ENCODE data around the gene DNAH17.

The DNAH17 gene

GRCh38 chr17:78428025-78428575, 149.1 kb downstream of the DNAH17 start:
- no peak for DNase-seq

DNA sequence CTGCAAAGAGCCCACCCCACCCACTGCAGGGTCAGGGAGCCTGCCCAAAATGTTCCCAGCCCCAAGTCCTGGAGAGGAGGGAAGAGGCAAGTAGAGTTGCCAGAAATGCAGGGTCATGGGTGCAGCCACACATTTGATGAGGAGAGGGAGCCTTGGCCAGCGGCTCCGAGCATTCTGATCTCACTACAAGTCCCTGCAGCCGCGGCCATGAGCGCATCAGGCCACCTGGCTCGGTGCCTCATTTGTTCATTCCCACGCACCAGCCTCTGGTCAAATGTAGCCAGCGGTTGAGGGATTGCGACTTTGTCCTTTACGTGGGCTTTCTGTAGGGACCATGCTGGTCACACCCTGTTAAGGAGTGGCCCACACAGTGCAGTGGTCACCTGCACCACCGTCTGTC, 150.1 kb downstream of the DNAH17 start:
- no peak for DNase-seq

- DNase-seq = no peak
These were observed 150.8 kb downstream of the DNAH17 start for GRCh38 chr17:78426293-78426879.

- no peak for DNase-seq
These were observed 151.8 kb downstream of the DNAH17 start for GRCh38 chr17:78425429-78425828.

DNA sequence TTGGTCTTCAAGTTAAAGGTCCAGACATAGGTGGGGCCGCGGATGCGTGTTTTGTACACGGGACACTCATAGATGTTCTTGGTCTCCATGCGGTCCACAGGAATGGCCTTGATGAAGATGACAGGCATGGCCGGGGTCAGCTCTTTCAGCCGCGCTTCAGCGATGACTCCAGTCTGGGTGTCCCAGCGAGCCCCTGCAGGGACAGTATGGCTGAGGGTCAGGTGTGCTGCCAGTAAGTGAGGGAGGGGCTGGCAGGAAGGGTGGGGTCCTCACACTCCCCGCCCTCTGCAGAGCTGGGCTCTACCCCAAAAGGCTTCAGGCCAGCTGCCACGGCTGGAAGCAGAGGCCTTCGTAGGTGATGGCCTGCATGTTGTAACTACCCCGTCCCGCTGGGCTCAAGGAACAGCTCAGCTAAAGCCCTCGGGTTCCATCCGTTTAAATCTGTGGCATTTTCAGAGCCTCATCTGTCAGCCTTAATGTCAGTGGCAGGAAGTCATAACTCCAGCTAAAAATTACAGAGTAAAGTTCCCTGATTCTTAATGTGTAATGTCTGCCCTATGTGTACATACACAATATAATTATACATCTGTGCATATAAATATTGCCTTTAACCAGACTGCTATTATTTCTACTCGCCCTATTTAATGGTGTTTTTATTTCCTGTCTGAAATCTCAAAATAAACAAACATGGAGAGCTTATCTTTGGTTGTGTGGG, 153.1 kb downstream of the DNAH17 start:
- DNase-seq = no peak

DNA sequence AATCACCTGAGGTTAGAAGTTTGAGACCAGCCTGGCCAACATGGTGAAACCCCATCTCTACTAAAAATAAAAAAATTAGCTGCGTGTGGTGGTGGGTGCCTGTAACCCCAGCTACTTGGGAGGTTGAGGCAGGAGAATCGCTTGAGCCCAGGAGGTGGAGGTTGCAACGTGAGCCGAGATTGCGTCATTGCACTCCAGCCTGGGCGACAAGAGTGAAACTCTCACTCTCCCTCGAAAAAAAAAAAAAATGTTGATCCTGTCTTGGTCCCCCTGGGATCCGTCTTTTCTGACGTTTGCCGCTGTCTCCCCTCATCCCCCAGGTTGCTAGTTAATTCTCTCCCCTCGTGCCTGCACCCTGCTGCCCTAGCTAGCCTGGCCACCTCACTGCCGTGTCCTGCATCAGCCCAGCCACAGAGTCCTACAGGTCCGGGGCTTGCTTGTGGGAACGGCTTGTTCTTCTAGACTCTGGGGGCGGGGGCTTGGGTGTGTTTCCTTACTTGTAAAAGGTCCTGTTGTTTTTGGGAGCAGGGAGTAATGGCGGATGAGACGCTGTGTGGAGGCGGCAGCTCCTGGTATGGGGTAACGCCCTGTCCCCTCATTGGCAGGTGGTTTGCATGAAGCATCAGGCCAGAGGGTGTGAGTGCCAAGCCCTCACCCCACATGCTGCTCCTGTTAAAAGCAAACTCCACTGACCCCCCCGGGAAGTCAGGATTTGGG, 154.2 kb downstream of the DNAH17 start:
- DNase-seq = no peak

DNA sequence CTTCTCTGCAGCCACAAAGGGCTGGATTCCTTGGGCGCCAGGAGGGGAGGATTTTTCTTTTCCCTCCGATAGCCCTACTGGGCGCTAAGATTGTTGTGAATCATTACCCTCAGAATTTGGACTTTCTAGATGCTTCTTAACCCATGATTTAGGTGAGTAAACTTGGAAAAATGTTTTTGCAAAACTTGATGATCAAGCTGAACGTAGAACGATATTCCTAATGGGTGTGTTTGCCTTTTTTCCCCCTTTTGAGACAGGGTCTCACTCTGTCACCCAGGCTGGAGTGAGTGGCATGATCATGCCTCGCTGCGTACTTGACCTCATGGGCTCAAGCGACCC, 155.0 kb downstream of the DNAH17 start:
- no peak for DNase-seq

DNA sequence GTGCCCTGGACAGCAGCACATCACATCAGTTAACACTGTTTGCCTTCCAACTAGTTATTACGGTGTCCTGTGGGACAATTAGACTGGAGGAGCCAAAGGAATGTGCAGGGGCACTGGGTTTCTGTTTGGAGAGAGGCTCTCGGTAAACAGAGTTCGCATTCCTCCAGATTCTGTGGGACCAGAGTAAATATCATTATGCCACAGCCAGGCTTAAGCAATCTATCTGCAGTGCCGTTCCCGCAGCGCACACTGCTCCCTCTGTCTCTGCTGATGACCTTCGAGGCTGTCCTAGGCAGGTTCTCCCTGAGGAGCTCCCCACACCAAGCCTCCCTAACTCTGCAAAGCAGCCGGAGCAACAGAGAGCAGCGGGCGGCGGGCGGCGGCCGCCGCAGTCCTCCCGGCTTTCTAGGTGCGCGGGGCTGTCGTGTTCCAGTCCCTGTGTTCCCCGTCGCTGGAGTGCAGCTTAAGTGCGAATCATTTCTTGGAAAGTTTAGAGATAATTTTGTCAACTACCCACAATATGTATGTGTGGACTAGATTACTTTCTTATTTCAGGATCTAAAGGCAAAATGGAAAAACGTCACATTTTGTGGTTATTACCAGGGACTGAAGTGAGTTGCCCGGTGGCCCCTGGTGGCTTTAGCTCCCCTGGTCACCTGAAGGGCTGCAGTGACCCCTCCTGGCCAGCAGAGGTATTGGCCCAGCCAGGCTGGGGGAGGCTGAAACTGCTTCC, 155.5 kb downstream of the DNAH17 start:
- DNase-seq = peak; percentile 16 to 19

DNA sequence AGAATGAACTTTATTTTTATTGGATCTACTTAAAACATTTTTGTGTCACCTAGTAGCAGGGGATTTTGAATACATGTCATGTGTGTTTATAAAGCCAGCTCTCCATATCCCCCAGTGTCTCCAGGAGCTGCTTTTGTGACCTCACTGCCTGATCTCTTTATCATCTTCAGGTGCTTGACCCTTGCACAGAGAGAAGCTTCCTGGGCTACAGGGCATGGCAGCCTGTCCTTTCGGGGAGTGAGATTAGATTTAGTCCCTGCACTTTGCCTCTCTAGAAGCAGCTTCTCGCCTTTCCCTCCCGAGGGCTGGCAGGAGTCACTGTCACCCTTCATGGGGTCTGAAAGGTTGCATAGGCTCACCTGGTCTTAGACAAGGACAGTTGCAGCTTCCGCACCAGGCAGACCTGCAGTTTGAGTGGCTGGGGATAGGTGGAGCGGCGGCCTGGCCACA, 156.1 kb downstream of the DNAH17 start:
- no peak for DNase-seq

DNA sequence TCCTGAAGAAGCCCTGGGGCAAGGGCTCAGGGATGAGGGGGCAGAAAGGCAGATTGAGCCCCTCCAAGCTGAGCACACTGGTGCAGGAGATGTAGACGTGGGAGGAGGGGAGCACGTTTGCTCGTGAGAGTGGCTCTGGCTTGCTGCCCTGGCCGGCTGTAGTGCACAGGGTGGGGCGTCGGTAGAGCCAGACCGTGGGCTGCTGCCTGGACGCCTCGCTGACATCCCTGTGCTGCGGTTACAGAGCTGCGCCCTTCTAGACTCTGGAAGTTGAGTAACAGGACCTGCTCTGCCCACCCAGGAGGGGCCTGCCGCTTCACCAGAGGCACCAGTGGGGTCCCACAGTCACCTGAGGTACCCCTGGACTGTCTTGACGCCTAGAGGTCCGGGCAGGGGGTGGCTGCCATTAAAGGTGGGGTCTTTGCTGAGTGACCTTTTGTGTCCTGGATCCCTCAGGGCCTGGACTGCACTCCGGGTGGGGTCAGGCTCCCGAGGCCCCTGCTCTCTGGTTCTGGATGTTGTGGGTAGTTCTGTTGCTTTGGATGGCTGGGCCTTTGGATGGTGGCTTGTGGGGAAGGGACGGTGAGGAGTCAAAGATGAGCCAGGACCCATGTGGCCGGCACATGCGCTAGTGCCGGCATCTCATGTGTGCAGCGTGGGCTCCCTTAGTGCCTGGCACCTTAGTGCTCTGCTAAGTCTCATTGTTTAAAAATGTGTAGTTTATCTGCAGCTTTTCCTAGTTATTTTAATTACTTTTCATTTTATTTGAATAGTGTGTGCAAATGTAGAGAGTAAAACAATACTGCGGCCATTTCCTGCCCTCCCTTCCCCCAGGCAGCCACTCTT, 157.0 kb downstream of the DNAH17 start:
- DNase-seq = no peak

GRCh38 chr17:78418326-78419026, 158.7 kb downstream of the DNAH17 start:
- DNase-seq = no peak

DNA sequence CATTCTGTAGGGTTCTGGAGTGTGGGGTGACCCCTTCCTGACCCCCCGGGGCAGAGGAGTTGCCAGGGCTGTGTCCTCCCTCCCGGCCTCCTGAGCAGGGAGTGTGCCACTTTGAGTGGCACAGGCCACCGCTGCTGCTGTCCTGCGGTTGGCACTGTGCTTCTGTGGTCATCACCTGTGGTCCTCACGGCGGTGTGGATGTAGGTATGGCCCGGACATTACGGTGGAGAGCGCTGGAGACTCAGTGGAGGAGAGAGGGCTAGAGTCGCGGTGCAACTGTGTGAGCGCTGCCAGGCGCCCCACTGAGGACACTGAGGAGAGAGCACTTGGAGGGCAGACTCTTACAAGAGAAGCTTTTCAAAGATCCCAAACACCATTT, 159.7 kb downstream of the DNAH17 start:
- DNase-seq = no peak

DNA sequence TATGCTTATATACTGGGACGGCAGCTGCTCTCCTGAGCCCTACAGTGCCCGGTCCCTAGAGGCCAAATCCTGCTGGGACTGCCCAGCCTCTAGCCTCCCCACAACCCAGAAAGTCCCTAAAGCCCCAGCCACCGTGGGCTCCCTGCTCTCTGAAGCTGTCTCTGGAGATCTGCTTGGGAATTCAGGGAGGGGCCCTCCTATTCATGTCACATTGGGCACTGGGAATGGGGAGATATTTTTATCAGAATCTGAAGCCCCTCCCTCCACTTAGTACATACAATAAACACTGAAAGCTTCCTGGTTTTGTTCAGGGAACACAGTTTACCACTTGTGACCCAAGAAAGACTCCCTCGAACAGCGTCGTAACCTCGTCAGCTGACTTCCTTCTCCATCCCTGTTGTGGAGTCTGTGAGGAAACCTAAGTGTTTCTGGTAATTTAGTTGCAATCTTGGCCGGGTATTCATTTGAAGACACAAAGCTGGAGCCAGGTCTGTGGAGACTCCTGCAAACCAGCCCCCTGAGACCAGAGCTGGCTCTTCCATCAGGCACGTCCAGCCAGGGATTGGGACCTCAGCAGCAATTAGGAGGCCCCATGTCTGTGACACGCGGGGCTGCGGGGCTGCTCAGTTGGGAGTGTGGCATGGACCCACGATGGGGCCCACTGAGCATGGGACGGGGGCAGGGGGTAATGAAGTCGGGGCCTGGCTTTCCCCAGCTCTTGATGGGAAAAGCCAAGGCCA, 160.2 kb downstream of the DNAH17 start:
- DNase-seq = peak in 1 of 2 donors; percentile 43

DNA sequence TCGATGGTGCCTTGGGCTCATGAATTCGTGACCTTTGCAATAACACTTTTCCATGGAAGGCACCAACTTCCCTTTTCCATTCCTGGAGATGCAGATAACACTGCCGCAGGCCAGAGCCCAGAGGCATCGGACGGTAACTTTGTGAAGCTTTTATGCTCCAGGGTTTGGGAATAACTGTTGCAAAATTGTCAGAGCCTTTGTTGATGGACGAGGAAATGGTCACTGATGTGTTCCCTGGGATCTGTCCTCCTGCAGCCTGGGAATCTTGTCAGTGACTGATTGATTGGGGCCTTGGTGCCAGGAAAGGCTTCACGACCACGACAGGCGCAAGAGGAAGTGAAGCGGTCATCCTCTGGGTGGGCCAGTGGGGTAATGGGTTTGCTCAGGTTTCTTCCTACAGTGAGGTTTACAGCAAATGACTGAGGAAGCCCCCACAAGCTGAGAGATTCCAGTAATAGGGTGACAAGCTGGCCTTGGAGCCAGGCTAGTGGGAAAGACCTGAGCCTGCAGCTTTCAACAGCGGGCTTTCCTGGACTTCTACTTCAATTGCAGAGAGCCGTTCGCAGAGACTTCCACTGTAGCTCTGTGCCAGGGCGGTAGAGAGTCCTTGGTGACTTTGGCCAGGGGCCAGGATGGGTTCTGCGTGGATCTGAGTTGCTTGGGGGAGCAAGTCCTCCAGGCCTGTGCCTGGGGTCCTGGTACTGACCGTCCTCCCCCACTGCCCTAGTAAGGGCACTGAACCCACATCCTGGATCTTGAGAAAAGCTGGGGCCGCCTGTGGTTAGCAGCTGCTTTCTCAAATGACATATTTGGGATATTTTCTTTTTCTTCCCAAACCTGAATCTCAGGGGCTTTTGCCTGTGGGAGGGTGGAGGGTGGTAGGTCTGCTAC, 161.1 kb downstream of the DNAH17 start:
- no peak for DNase-seq

DNA sequence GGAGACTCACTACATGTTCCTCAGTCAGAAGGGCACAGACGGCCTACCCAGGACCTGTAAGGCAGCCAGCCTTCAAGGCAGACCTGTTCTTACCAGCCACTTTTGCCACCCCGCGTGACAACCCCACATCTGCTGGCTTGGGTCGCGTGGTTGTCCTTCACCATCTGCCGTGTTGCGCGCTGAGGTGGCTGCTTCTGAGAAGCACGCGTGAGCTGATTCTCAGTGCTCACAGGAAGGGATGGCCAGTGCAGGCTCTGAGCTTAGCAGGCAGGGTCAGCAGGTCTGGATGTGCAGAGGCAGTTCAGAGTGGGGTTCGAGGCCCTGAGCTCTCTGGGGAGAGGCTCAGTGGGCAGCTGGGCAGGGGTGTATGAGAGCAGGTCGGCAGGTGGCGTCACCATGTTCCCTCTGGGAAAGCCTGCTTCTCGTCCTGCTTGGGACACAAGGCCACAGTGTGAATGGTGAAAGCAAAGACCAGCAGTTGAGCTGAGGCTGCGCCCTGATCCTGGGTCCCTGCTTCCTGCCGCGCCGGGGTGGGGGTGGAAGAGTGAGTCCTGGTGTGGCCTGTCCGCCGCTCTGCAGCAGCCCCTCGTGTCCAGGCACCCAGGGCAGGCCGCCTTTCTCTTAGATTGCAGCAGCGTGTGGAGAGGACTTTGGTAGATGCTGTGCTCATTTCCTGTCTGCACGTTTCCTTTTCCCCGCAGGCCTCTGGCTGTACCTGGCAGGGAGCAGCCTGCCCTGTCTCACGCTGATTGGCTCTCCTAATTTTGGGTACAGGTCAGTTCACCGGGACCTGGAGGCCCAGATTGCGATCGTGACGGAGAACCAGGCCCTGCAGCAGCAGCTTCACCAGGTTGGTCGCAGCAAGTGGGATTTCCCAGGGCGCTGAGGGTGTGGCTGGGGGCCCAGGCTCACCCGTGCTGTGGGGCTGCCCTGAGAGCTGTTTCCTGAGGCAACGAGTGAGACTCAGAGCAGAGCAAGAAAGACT, 162.7 kb downstream of the DNAH17 start:
- no peak for DNase-seq

GRCh38 chr17:78412403-78412802, 164.8 kb downstream of the DNAH17 start:
- peak in 1 of 2 donors; percentile 54 for DNase-seq

GRCh38 chr17:78411241-78411857, 165.8 kb downstream of the DNAH17 start:
- DNase-seq = no peak
